SU-DHL-6 (cell line): ENCODE data around the gene CELF5.

Source experiments
- CTCF ChIP-seq: fragments of 200-600 bp; sonication (generic); IDR thresholded peaks from one replicate; pipeline ENCODE4 v1.5.1; 2017; ENCODE audit warnings: antibody characterized with exemption, mild to moderate bottlenecking, low read length, moderate library complexity; ENCODE audit not compliant: insufficient read depth, poor library complexity, severe bottlenecking
- EZH2phosphoT487 ChIP-seq: fragments of 200-600 bp; sonication (generic), shearing (Covaris generic); conservative IDR thresholded peaks from 2 replicates; pipeline ENCODE4 v1.6.1; 2018; ENCODE audit warnings: mild to moderate bottlenecking, antibody characterized with exemption, low read length, moderate library complexity, mixed read lengths

GRCh38 chr19:3208317-3209207 lies 15.9 kb upstream of the CELF5 start:
- TF ChIP-seq CTCF, result no peak
- no peak for TF ChIP-seq EZH2phosphoT487
